NK-92 (cell line): ENCODE data around the gene NEK6.

Experiments used
- DNase-seq: peaks from one replicate; lab custom pipeline; 2025; ENCODE audit not compliant: unreplicated experiment; lab: John Stamatoyannopoulos, UW

NEK6 gene

GRCh38 chr9:124295159-124295794, 37.5 kb downstream of the NEK6 start:
- no peak for DNase-seq

- DNase-seq, result no peak
Measured at GRCh38 chr9:124296094-124296493, 38.3 kb downstream of the NEK6 start.

GRCh38 chr9:124296796-124297550, 39.2 kb downstream of the NEK6 start:
- no peak for DNase-seq

- DNase-seq, result no peak
Measured at GRCh38 chr9:124297551-124297901, 39.8 kb downstream of the NEK6 start.

- no peak for DNase-seq
Measured at GRCh38 chr9:124297915-124298645, 40.3 kb downstream of the NEK6 start.

GRCh38 chr9:124298646-124299235, 41.0 kb downstream of the NEK6 start:
- no peak for DNase-seq

- DNase-seq, result no peak
Measured at GRCh38 chr9:124299515-124300090, 41.9 kb downstream of the NEK6 start.

GRCh38 chr9:124300312-124300711, 42.6 kb downstream of the NEK6 start:
- DNase-seq, result no peak

- no peak for DNase-seq
Measured at GRCh38 chr9:124302921-124303320, 45.2 kb downstream of the NEK6 start.

- no peak for DNase-seq
Measured at GRCh38 chr9:124303762-124304161, 46.0 kb downstream of the NEK6 start.

- DNase-seq, result no peak
Measured at GRCh38 chr9:124304285-124304684, 46.5 kb downstream of the NEK6 start.

- DNase-seq, result no peak
Measured at GRCh38 chr9:124306098-124306735, 48.5 kb downstream of the NEK6 start.

GRCh38 chr9:124307379-124308030, 49.8 kb downstream of the NEK6 start:
- DNase-seq, result no peak

- no peak for DNase-seq
Measured at GRCh38 chr9:124308606-124309491, 51.1 kb downstream of the NEK6 start.

GRCh38 chr9:124309667-124310084, 51.9 kb downstream of the NEK6 start:
- DNase-seq, result no peak

- DNase-seq, result no peak
Measured at GRCh38 chr9:124311283-124311682, 53.5 kb downstream of the NEK6 start.

- DNase-seq, result no peak
Measured at GRCh38 chr9:124312290-124313265, 54.8 kb downstream of the NEK6 start.

- DNase-seq, result no peak
Measured at GRCh38 chr9:124313940-124314339, 56.2 kb downstream of the NEK6 start.
